Hepatocyte (in vitro differentiated cells): Measurements from ENCODE around the gene PHACTR1.

ENCODE experiments used
- EZH2 ChIP-seq: fragments of 200-600 bp; sonication (generic); IDR thresholded peaks from 2 replicates; pipeline ENCODE4 v1.6.1; 2016; ENCODE audit warnings: antibody characterized with exemption, mild to moderate bottlenecking, borderline replicate concordance
- EZH2phosphoT487 ChIP-seq: fragments of 200-600 bp; sonication (generic); IDR thresholded peaks from one replicate; pipeline ENCODE4 v1.6.1; 2018; ENCODE audit warnings: antibody characterized with exemption, mild to moderate bottlenecking, low read depth, moderate library complexity; ENCODE audit not compliant: unreplicated experiment, severe bottlenecking
- TF ChIP-seq, protein P1 (sequence below): fragments of 200-600 bp; sonication (generic); IDR thresholded peaks from 2 replicates; pipeline ENCODE4 v1.5.1; 2016; ENCODE audit warnings: antibody characterized with exemption, mild to moderate bottlenecking; ENCODE audit not compliant: poor library complexity

- TF ChIP-seq, protein P1, sequence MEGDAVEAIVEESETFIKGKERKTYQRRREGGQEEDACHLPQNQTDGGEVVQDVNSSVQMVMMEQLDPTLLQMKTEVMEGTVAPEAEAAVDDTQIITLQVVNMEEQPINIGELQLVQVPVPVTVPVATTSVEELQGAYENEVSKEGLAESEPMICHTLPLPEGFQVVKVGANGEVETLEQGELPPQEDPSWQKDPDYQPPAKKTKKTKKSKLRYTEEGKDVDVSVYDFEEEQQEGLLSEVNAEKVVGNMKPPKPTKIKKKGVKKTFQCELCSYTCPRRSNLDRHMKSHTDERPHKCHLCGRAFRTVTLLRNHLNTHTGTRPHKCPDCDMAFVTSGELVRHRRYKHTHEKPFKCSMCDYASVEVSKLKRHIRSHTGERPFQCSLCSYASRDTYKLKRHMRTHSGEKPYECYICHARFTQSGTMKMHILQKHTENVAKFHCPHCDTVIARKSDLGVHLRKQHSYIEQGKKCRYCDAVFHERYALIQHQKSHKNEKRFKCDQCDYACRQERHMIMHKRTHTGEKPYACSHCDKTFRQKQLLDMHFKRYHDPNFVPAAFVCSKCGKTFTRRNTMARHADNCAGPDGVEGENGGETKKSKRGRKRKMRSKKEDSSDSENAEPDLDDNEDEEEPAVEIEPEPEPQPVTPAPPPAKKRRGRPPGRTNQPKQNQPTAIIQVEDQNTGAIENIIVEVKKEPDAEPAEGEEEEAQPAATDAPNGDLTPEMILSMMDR, result no peak
- TF ChIP-seq EZH2 (no peak), EZH2phosphoT487 (no peak)
These were observed 276.8 kb downstream of the PHACTR1 start for GRCh38 chr6:12993283-12993898.
